HepG2 (cell line): ENCODE measurements around the gene PBLD.

Experiments
- CCAR2 ChIP-seq: fragments of 200-400 bp; formaldehyde crosslinking; optimal IDR thresholded peaks from 2 replicates; pipeline ENCODE3; 2018; ENCODE audit warnings: low read depth, mild to moderate bottlenecking, low read length, moderate library complexity
- GTF2F1 ChIP-seq: fragments of 150-350 bp; IDR thresholded peaks from 2 replicates; pipeline ENCODE4 v1.6.1; 2014; ENCODE audit warnings: low read length
- POLR2AphosphoS5 ChIP-seq: IDR thresholded peaks from 2 replicates; pipeline ENCODE4 v1.6.1; 2012; ENCODE audit warnings: low read depth, low read length
- PRDM10 ChIP-seq: sonication (generic); formaldehyde crosslinking; IDR thresholded peaks from 2 replicates; pipeline ENCODE4 v1.4.0; 2020; ENCODE audit warnings: low read depth, missing genetic modification reagents
- SMARCC2 ChIP-seq: fragments of 450-650 bp; IDR thresholded peaks from 2 replicates; pipeline ENCODE4 v1.6.1; 2017; ENCODE audit warnings: antibody characterized with exemption, mild to moderate bottlenecking
- TAF1 ChIP-seq: sonication (generic); formaldehyde crosslinking; IDR thresholded peaks from 2 replicates; pipeline ENCODE4 v1.4.0; 2020; ENCODE audit warnings: missing genetic modification reagents
- ZNF10 ChIP-seq: sonication (generic); formaldehyde crosslinking; IDR thresholded peaks from 2 replicates; pipeline ENCODE4 v1.4.0; 2020; ENCODE audit warnings: mild to moderate bottlenecking, low read depth, missing genetic modification reagents, borderline replicate concordance
- TF ChIP-seq, protein P1 (sequence below): sonication (generic); formaldehyde crosslinking; IDR thresholded peaks from 2 replicates; pipeline ENCODE4 v1.5.1; 2020; ENCODE audit warnings: missing genetic modification reagents, mild to moderate bottlenecking, borderline replicate concordance

DNA sequence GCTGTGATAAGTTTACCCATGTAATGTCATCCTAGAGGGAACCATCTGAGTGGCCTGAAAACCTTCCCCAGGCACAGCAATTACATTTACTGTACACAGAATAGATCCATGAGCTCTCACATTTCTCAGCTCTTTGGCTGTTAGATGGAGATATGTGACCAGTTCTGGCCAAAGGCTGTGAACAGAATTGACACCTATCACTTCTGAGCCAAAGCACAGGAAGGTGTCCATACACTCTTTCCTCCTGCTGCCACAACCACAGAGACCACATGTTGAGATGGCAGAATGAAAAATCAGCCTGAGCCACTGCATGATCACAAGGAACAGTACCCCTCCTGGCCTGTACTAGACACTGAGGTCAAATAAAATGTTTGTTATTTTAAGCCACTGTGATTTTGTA is 56.5 kb downstream of the PBLD start:
- TF ChIP-seq, protein P1, sequence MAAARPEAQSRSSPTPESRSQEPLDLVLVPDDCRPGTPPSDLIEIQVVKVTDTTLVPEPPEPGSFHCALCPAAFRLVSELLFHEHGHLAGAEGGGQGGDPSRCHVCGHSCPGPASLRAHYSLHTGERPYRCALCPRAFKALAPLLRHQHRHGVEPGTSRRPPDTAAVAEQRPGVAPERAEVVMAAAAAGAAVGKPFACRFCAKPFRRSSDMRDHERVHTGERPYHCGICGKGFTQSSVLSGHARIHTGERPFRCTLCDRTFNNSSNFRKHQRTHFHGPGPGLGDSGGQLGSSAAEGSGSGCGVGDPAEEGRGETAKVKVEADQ (CRISPR knock-in tag) = no peak
- TF ChIP-seq PRDM10 (no peak), SMARCC2 (no peak), TAF1 (no peak), GTF2F1 (no peak), ZNF10 (CRISPR knock-in tag) (no peak), POLR2AphosphoS5 (no peak), CCAR2 (no peak)
